Activated effector memory CD4-positive, alpha-beta T cell treated with anti-CD3 and anti-CD28 coated beads, Interleukin-2, amount 50 U/mL, for 16 hours (primary cell): ENCODE measurements around the gene CMIP.

Experiments used
- DNase-seq: peaks from one replicate; pipeline ENCODE4 v3.0.0-alpha.2; 2020

CMIP gene

DNA sequence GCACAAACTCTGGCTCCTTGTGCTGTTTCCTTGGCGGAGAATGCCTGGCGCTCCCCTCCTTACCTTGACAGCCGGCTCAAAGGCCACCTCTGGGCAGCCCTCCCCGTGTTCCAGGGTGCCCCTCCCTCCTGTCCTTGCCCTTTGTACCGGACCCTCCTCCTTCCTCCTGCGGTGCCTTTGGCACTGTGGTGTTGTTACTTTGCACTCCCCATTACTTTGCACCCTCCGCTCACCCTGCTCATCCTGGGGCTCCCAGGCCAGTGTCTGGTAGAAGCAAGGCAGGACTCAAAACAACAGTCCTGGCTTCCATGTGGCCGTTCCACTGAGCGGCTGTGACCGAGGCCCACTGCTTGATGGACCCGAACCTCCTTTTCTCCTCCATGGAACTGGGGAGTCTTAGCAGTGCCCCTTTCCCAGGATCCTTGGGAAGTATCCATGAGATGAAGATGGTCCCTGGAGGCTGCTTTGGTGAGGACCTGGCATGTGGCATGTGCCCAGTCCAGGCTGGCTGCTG lies 147.8 kb downstream of the CMIP start:
- DNase-seq: no peak

GRCh38 chr16:81593481-81593880 lies 148.9 kb downstream of the CMIP start:
- no peak for DNase-seq

DNA sequence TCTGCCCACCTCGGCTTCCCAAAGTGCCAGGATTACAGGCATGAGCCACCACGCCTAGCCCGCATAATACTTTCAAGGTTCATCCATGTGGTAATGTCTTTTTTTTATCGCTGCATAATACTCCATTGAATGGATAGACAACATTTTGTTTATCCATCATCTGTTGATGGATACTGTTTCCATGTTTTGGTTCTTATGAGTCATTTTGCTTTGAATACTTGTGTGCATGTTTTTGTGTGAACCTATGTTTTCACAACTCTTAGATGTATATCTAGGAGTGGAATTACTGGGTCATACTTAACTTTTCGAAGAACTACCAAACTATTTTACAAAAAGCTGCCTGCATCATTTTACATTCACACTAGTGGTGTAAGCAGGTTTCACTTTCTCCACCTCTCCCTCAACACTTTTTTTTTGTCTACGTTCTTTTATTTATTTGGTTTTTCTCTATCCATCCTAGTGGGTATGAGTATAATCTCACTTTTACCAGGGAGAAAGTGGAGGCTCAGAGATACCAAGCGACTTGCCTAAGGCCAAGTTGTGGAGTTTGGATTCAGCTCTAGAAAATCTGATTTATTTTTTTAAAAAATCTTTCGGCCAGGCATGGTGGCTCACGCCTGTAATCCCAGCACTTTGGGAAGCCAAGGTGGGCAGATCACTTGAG lies 151.2 kb downstream of the CMIP start:
- DNase-seq: no peak

GRCh38 chr16:81597079-81597658 lies 152.6 kb downstream of the CMIP start:
- DNase-seq: no peak

- DNase-seq: no peak
These were observed 153.5 kb downstream of the CMIP start for GRCh38 chr16:81598083-81598482.

GRCh38 chr16:81599034-81599744 lies 154.6 kb downstream of the CMIP start:
- DNase-seq: no peak

DNA sequence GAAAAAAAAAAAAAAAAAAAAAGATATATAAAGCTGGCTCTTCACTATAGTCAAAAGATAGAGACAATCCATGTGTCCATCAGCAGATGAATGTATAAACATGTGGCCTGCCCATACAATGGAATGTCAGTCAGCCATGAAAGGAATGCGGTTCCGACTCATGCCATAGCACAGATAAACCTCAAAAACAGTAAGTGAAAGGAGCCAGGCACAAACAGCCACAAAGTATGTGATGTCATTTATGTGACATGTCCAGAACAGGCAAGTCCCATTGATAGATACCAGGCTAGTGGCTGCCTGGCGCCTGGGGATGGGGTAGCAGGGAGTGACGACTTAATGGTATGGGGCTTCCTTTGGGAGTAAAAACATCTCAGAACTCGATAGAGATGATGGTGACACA lies 155.7 kb downstream of the CMIP start:
- no peak for DNase-seq

DNA sequence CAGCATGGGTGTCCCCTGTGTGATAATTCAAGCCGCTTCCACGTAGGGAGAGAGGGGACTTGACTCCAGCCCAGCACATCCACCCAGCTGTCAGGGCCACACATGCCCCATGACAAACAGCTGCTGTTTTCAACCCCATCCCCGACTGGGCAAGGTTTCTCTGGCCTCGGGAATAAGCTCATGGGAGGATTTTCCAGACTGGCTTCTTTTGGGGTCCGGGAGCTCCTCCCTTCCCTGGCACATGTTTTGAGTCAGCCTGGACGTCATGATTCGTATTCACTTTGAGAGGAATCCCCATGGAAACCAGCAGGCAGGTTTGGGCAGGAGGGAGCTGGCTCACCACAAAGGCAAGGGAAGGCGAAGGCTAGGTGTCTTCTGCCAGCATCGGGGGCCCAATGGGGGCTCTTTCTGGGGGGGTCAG lies 156.4 kb downstream of the CMIP start:
- DNase-seq: no peak

DNA sequence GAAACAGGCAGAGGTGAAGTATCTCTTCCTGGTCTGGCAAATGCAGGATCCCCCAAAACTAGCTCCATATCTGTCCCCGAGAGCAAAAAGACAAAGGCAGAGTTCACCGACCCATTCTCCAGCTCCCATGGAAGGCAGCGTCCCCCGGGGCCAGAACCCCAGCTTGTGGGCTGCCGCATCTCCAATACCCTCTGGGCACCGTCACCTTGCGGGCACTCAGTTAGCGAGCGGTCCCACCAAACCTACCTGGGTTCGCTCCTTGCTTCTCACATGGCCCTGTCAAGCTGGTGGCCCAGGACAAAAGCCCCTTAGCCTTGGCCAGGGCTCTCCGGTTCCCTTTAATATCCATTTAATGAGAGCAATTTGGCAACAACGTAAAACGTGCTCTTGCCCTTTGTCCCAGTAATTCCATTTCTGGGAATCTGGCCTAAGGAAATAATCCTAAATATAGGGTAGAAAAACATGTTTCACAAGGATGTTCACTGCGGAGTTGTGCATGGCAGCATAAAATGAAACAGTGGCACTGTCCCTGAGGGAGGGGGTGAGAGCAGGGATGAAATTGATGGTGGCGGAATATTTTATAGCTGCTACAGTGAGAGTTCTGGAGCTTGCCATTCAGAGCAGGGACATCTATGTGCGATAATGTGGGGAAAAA lies 157.1 kb downstream of the CMIP start:
- DNase-seq: no peak

DNA sequence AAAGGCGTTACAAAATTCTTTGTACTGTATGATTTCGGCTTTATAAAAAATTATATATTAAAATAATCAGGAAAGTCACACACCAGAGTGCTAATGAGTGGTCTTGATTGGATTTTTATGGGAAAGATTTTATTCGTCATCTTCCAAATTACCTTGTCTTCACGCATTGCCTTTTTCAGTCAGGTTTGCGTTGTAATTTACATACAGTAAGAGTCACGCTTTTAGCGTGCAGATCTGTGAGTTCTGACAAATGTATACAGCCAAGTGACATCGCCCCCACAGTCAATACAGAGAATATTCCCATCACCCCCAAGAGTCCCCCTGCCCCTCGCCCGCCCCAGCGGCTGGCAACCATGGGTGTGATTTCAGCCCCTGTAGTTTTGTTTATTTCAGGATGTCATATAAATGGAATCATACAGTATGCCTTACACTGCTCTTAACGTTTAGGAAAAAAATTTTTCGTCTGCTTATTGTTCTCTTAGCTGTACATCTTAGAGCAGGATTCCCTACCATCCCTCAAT lies 157.7 kb downstream of the CMIP start:
- no peak for DNase-seq

DNA sequence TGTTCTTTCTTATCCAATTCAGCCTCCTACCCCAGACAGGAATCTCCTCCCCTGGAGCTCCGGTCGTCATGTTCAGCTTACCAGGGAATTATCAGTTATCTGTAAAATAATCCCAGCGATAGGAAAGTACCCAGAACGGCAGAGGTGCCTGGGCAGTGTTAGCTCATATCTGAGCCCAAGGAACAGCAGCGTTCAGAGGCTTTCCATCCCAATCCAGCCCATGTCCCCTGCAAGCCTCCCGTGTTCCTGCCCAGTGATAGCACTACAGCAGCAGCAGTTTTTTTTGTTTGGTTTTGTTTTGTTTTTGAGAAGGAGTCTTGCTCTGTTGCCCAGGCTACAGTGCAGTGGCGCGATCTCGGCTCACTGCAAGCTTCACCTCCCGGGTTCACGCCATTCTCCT lies 158.2 kb downstream of the CMIP start:
- DNase-seq: no peak

DNA sequence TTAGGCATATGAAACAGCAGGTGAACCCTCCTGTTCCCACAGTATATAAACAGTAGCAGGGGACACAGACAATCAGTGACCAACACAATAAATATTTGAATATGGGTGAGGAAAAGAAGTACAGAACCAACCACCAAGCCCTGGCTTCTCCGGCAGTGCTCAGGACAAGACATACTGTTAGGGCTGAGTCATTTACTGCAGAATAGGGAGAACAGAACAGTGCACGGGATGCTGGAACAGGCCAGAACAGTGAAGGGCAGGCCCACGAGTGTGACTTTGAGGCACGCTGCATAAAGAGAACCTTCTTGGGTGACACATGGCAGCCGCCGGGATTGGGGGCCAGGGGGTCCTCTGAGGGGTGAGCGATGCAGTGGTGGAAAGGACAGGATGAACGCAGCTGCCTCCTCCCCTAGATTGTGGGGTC lies 160.4 kb downstream of the CMIP start:
- DNase-seq: no peak

DNA sequence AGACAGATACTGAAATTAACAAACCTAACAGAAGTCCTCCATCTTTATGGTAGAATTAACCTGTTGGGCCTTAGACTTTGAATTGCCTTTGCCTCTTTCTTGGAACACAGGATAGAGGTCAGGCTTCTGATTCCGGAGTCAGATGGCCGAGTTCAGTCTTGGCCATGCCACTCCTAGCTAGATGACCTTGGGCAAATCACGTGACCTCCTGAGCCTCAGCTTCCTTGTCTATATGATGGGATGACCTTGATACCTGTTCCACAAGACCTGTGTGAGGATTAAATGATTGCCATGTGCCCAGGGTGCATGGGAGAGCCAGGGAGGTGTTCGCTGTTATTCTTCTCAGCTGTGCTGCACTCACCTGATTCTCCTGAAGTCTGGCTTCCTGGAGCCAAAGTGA lies 161.4 kb downstream of the CMIP start:
- no peak for DNase-seq

- DNase-seq: no peak
These were observed 162.4 kb downstream of the CMIP start for GRCh38 chr16:81607006-81607405.

- DNase-seq: no peak
These were observed 163.4 kb downstream of the CMIP start for GRCh38 chr16:81607805-81608522.

GRCh38 chr16:81608523-81609209 lies 164.1 kb downstream of the CMIP start:
- DNase-seq: no peak

DNA sequence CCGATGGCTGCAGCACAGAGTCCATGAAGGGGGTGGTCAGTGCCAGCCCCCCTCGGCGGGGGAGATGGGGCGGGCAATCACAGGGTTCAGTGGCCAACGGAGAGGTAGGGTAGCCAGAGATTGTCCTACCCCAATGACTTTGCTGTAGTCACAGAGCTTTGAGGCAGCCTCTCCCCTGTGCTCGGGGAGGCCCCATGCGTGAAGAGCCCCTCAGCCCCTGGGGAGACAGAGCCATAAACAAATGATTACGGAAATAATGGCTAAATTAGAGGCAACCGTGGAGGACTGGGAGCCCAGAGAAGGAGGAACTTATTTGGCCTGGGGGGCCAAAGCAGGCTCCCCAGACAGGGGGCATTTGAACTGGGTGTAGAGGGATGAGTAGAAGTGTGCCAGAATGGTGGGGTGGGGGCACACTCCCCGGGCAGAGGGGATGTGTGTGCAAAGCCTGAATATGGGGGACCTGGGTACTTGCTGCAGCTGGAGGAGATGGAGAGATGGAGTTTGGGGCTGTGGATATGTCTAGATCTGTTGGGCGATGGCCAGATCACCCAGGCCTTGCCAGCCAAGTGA lies 164.8 kb downstream of the CMIP start:
- no peak for DNase-seq

- DNase-seq: no peak
These were observed 165.7 kb downstream of the CMIP start for GRCh38 chr16:81610144-81610842.

GRCh38 chr16:81610936-81611335 lies 166.3 kb downstream of the CMIP start:
- DNase-seq: no peak

- no peak for DNase-seq
These were observed 167.1 kb downstream of the CMIP start for GRCh38 chr16:81611721-81612120.
